ENCODE data around the gene GYPA.
"Not testable (repeated sequence)": the region's sequence is repeated elsewhere in the genome, so short reads cannot be mapped to it uniquely, and the experiment has no call there.

Gene GYPA

GRCh38 chr4:144091181-144091580 lies 49.3 kb downstream of the GYPA start:
- not testable (repeated sequence) for H3K36me3 Mint-ChIP-seq, H3K4me3 Mint-ChIP-seq, H3K4me1 Mint-ChIP-seq, H3K27ac Mint-ChIP-seq, H3K27me3 Mint-ChIP-seq, H3K9me3 Mint-ChIP-seq

GRCh38 chr4:144090744-144091143 lies 49.8 kb downstream of the GYPA start:
- Mint-ChIP-seq H3K27me3 (peaks cover 5% of the 10 kb centered on the region), H3K36me3 (no peaks in the 10 kb centered on the region), H3K27ac (no peak overlapping the region), H3K4me3 (no peak overlapping the region), H3K4me1 (no peaks in the 10 kb centered on the region), H3K9me3 (no peaks in the 10 kb centered on the region)

GRCh38 chr4:144082053-144082452 lies 58.5 kb downstream of the GYPA start:
- not testable (repeated sequence) for H3K4me1 Mint-ChIP-seq, H3K36me3 Mint-ChIP-seq, H3K9me3 Mint-ChIP-seq, H3K27me3 Mint-ChIP-seq, H3K4me3 Mint-ChIP-seq, H3K27ac Mint-ChIP-seq

GRCh38 chr4:144080135-144080534 lies 60.4 kb downstream of the GYPA start:
- H3K9me3 Mint-ChIP-seq, H3K27me3 Mint-ChIP-seq, H3K4me1 Mint-ChIP-seq, H3K4me3 Mint-ChIP-seq, H3K36me3 Mint-ChIP-seq, H3K27ac Mint-ChIP-seq: not testable (repeated sequence)

- H3K4me3 Mint-ChIP-seq, H3K27ac Mint-ChIP-seq, H3K9me3 Mint-ChIP-seq, H3K36me3 Mint-ChIP-seq, H3K27me3 Mint-ChIP-seq, H3K4me1 Mint-ChIP-seq: not testable (repeated sequence)
These were observed 61.8 kb downstream of the GYPA start for GRCh38 chr4:144078746-144079145.

- H3K36me3 Mint-ChIP-seq, H3K27ac Mint-ChIP-seq, H3K9me3 Mint-ChIP-seq, H3K27me3 Mint-ChIP-seq, H3K4me1 Mint-ChIP-seq, H3K4me3 Mint-ChIP-seq: not testable (repeated sequence)
These were observed 79.0 kb downstream of the GYPA start for GRCh38 chr4:144061556-144061955.

GRCh38 chr4:144060234-144060859 lies 80.2 kb downstream of the GYPA start:
- not testable (repeated sequence) for H3K27ac Mint-ChIP-seq, H3K27me3 Mint-ChIP-seq, H3K4me3 Mint-ChIP-seq, H3K9me3 Mint-ChIP-seq, H3K36me3 Mint-ChIP-seq, H3K4me1 Mint-ChIP-seq

All from activated naive CD4-positive, alpha-beta T cell treated with anti-CD3 and anti-CD28 coated beads, Interleukin-2, amount 50 U/mL, for 24 hours (primary cell).